ENCODE measurements around the gene CALY.
A peak's percentile ranks its signal among the peaks of the same experiment; 100 is the strongest.

Gene CALY

DNA sequence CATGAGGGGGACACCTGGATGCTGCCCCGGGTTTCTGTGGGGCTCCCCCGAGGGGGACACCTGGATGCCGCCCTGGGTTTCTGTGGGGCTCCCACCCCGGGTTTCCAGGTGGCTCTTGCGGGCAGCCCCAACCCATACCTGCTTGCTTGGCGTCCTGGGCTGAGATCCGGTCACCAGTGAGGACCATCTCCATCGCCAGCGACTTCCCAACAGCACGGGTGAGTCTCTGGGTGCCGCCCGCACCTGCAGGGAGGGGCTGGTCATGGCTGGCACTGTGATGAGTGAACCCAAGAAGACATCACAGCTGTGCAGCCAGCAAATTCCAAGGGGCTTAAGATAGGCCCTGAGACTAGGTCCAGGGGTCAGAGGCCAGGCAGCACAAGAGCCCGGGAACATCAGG lies 30.1 kb upstream of the CALY start:
- peaks cover 65 to 87% of the 10 kb centered on the region in 2 donors for H3K36me3 ChIP-seq (replicated peaks in 1 of 2; ENCODE audit: control insufficient read depth in 2 of 2, insufficient read depth in 2 of 2, low read length in 2 of 2)
- WGBS, 2 donors (ENCODE audit: extremely low coverage in 2 of 2, insufficient read length in 2 of 2, insufficient replicate concordance in 1 of 2): no CpG with 5 or more reads among the region's 13 CpGs

DNA sequence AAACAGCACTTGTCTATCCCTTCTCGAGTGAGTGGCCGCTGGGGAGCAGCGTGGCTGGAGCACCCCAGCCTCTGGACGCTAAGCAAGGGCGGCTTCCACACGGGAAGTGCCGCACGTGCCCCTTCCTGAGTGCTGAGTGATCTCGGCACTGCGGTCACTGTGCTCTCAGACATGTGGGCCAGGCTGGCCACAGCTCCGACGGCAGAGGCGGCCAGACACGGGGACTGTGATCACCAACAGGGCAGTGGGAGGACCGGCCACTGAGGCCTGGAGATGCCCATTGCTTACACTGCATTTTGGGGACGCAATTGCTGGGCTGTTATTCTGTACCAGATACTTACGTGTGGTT lies 29.4 kb upstream of the CALY start:
- no peak overlapping the region for H3K27ac ChIP-seq (replicated peaks; ENCODE audit: low read length)
- no peaks in the 10 kb centered on the region for H3K27me3 ChIP-seq (ENCODE audit: control insufficient read depth in 3 of 3, insufficient read depth in 3 of 3, low read depth in 1 of 3, low read length in 3 of 3)
- no peak overlapping the region for H4K91ac ChIP-seq (ENCODE audit: low read depth, low read length, poor library complexity)
- no peak overlapping the region for H3K4me2 ChIP-seq (ENCODE audit: insufficient read depth, low read length, poor library complexity, severe bottlenecking)
- WGBS, 2 donors (ENCODE audit: extremely low coverage in 2 of 2, insufficient read length in 2 of 2, insufficient replicate concordance in 1 of 2): no CpG with 5 or more reads among the region's 17 CpGs
- no peak overlapping the region for H2BK12ac ChIP-seq (ENCODE audit: low read length)
- no peak overlapping the region for H3K18ac ChIP-seq (ENCODE audit: low read length)
- no peak overlapping the region for H3K4ac ChIP-seq (ENCODE audit: low read length)
- no peak overlapping the region for H2AK5ac ChIP-seq (ENCODE audit: low read depth, low read length)
- H3K36me3 ChIP-seq (replicated peaks in 1 of 2; ENCODE audit: control insufficient read depth in 2 of 2, insufficient read depth in 2 of 2, low read length in 2 of 2): peaks cover 62 to 85% of the 10 kb centered on the region in 2 donors
- H3K23ac ChIP-seq (ENCODE audit: low read depth, low read length, poor library complexity): no peak overlapping the region
- no peak for DNase-seq (ENCODE audit: low spot score)
- H2BK15ac ChIP-seq (ENCODE audit: low read length): no peak overlapping the region
- no peak overlapping the region for H2AFZ ChIP-seq (ENCODE audit: low read length)
- H4K8ac ChIP-seq (ENCODE audit: low read depth, low read length): no peak overlapping the region
- H3K4me1 ChIP-seq (ENCODE audit: control insufficient read depth in 2 of 2, insufficient read depth in 1 of 2, low read depth in 1 of 2, low read length in 2 of 2): no peaks in the 10 kb centered on the region
- peak overlapping the region in 1 of 2 donors; percentile 37 for H3K4me3 ChIP-seq (ENCODE audit: low read length in 2 of 2)
- no peak overlapping the region for H2BK120ac ChIP-seq (ENCODE audit: low read depth, low read length)
- no peaks in the 10 kb centered on the region for H3K79me1 ChIP-seq (ENCODE audit: low read depth, low read length)
- peak overlapping the region; percentile 36 for H3K9ac ChIP-seq (ENCODE audit: low read depth, low read length, poor library complexity)
- no peak overlapping the region for H2BK5ac ChIP-seq (ENCODE audit: low read length)
- no peak overlapping the region for H3K14ac ChIP-seq (ENCODE audit: low read length)
- peaks cover 4 to 6% of the 10 kb centered on the region in 2 donors for H3K9me3 ChIP-seq (replicated peaks in 1 of 2; ENCODE audit: control insufficient read depth in 2 of 2, insufficient read depth in 1 of 2, low read depth in 1 of 2, low read length in 2 of 2)

More for the DNA sequence above, 30.1 kb upstream of the CALY start:
- no peak overlapping the region for H4K91ac ChIP-seq (ENCODE audit: low read depth, low read length, poor library complexity)
- H2BK120ac ChIP-seq (ENCODE audit: low read depth, low read length): no peak overlapping the region
- no peak overlapping the region for H3K4me3 ChIP-seq (ENCODE audit: low read length in 2 of 2)
- H3K18ac ChIP-seq (ENCODE audit: low read length): no peak overlapping the region
- H2BK15ac ChIP-seq (ENCODE audit: low read length): no peak overlapping the region
- no peak overlapping the region for H2AK5ac ChIP-seq (ENCODE audit: low read depth, low read length)
- no peak overlapping the region for H3K23ac ChIP-seq (ENCODE audit: low read depth, low read length, poor library complexity)
- no peak overlapping the region for H2AFZ ChIP-seq (ENCODE audit: low read length)
- H3K9me3 ChIP-seq (replicated peaks in 1 of 2; ENCODE audit: control insufficient read depth in 2 of 2, insufficient read depth in 1 of 2, low read depth in 1 of 2, low read length in 2 of 2): peaks cover 0 to 4% of the 10 kb centered on the region in 2 donors
- no peak overlapping the region for H3K9ac ChIP-seq (ENCODE audit: low read depth, low read length, poor library complexity)
- H3K79me1 ChIP-seq (ENCODE audit: low read depth, low read length): no peaks in the 10 kb centered on the region
- H3K4me1 ChIP-seq (ENCODE audit: control insufficient read depth in 2 of 2, insufficient read depth in 1 of 2, low read depth in 1 of 2, low read length in 2 of 2): no peaks in the 10 kb centered on the region
- H3K27me3 ChIP-seq (ENCODE audit: control insufficient read depth in 3 of 3, insufficient read depth in 3 of 3, low read depth in 1 of 3, low read length in 3 of 3): no peaks in the 10 kb centered on the region
- no peak overlapping the region for H3K4me2 ChIP-seq (ENCODE audit: insufficient read depth, low read length, poor library complexity, severe bottlenecking)
- no peak overlapping the region for H4K8ac ChIP-seq (ENCODE audit: low read depth, low read length)
- H2BK5ac ChIP-seq (ENCODE audit: low read length): peak overlapping the region; percentile 66
- H2BK12ac ChIP-seq (ENCODE audit: low read length): no peak overlapping the region
- no peak overlapping the region for H3K27ac ChIP-seq (replicated peaks; ENCODE audit: low read length)
- no peak overlapping the region for H3K4ac ChIP-seq (ENCODE audit: low read length)
- no peak overlapping the region for H3K14ac ChIP-seq (ENCODE audit: low read length)
- no peak for DNase-seq (ENCODE audit: low spot score)

DNA sequence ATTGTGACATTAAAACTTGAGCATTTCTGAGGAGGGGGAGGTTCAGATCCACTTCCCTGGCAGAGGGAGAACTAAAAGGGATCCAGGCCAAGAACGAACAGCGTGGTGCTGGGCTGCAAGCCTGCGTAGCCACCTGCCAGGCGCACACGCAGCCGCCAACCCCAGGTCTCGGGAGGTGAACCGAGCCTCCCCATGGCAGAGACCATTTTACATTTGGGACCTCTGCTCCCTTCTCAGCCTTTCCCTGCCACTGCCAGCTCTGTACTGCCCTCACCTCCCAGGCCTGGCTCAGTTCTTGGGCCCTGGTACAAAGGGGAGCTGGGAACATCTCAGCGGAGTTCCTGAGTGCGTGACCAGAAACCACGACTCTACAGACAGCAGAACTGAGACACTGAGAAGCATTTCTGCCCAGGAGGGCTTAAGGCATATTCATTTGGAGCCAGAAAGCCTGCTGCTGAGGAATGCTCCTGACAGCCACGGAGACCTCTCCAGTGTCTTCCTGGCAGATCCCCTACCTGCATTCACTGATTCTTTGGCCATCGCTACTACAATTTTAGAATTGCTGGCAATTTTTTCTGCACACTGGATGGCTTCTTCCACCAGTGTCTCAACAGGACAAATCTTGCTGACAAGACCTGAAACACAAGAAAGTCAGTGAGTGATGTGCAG lies 28.9 kb upstream of the CALY start:
- H2BK120ac ChIP-seq (ENCODE audit: low read depth, low read length): no peak overlapping the region

DNA sequence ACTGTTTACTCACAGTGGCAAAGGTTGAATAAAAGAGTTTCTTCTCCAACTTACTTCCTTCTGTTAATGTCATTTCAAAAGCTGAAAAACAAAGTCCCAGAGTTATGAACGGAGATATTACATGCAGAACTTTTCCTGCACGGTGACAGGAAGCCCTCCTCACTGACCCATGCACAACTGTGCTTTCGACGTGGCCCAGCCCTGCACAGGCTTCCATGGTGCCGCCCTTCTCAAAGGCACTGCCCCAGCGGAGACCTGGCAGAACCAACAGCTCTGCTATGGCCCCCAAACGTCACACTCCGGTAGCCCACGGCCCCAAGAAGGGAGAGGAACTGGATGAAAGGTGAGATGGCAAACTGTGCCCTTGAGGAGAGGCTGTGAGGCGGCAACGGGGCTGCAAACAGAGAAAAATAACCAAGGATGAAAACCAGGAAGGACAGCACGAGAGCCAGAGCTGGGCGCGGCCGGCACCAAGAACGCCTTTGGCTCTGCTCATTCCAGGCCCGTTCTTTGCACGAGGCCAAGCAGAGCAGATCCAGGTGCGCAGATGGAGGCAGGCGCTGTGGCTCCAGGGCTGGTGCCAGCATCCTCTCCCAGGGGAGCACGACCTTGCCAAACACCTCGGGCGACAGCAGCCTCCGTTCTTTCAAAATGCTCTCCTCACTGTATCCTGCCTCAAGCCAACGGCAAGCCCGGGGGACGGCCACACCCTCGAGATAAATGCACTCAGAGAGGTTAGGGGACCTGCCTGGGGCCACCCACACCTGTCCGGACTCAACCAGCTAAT lies 28.1 kb upstream of the CALY start:
- Histone ChIP-seq H3K18ac (ENCODE audit: low read length) (no peak overlapping the region), H2BK120ac (ENCODE audit: low read depth, low read length) (no peak overlapping the region), H2BK12ac (ENCODE audit: low read length) (no peak overlapping the region), H3K27ac (replicated peaks; ENCODE audit: low read length) (no peak overlapping the region), H2AK5ac (ENCODE audit: low read depth, low read length) (no peak overlapping the region), H4K8ac (ENCODE audit: low read depth, low read length) (no peak overlapping the region), H3K4me1 (ENCODE audit: control insufficient read depth in 2 of 2, insufficient read depth in 1 of 2, low read depth in 1 of 2, low read length in 2 of 2) (no peaks in the 10 kb centered on the region), H2AFZ (ENCODE audit: low read length) (no peak overlapping the region), H3K23ac (ENCODE audit: low read depth, low read length, poor library complexity) (no peak overlapping the region), H3K9me3 (replicated peaks in 1 of 2; ENCODE audit: control insufficient read depth in 2 of 2, insufficient read depth in 1 of 2, low read depth in 1 of 2, low read length in 2 of 2) (peaks cover 0 to 6% of the 10 kb centered on the region in 2 donors), H3K79me1 (ENCODE audit: low read depth, low read length) (no peaks in the 10 kb centered on the region), H2BK5ac (ENCODE audit: low read length) (no peak overlapping the region), H3K4me2 (ENCODE audit: insufficient read depth, low read length, poor library complexity, severe bottlenecking) (no peak overlapping the region), H3K14ac (ENCODE audit: low read length) (no peak overlapping the region), H2BK15ac (ENCODE audit: low read length) (no peak overlapping the region), H3K27me3 (ENCODE audit: control insufficient read depth in 3 of 3, insufficient read depth in 3 of 3, low read depth in 1 of 3, low read length in 3 of 3) (no peaks in the 10 kb centered on the region), H3K36me3 (replicated peaks in 1 of 2; ENCODE audit: control insufficient read depth in 2 of 2, insufficient read depth in 2 of 2, low read length in 2 of 2) (peaks cover 53 to 75% of the 10 kb centered on the region in 2 donors), H3K4me3 (ENCODE audit: low read length in 2 of 2) (no peak overlapping the region), H4K91ac (ENCODE audit: low read depth, low read length, poor library complexity) (no peak overlapping the region), H3K9ac (ENCODE audit: low read depth, low read length, poor library complexity) (peak overlapping the region; percentile 1), H3K4ac (ENCODE audit: low read length) (no peak overlapping the region)
- WGBS, 2 donors (ENCODE audit: extremely low coverage in 2 of 2, insufficient read length in 2 of 2, insufficient replicate concordance in 1 of 2): no CpG with 5 or more reads among the region's 29 CpGs
- no peak for DNase-seq (ENCODE audit: low spot score)

More for the DNA sequence above, 28.9 kb upstream of the CALY start:
- H3K4me3 ChIP-seq (ENCODE audit: low read length in 2 of 2): peak overlapping the region in 1 of 2 donors; percentile 37
- H2BK15ac ChIP-seq (ENCODE audit: low read length): no peak overlapping the region
- no peak overlapping the region for H3K14ac ChIP-seq (ENCODE audit: low read length)
- H2AK5ac ChIP-seq (ENCODE audit: low read depth, low read length): no peak overlapping the region
- H4K91ac ChIP-seq (ENCODE audit: low read depth, low read length, poor library complexity): no peak overlapping the region
- H3K18ac ChIP-seq (ENCODE audit: low read length): no peak overlapping the region
- H3K9me3 ChIP-seq (replicated peaks in 1 of 2; ENCODE audit: control insufficient read depth in 2 of 2, insufficient read depth in 1 of 2, low read depth in 1 of 2, low read length in 2 of 2): peaks cover 3 to 6% of the 10 kb centered on the region in 2 donors
- no peaks in the 10 kb centered on the region for H3K79me1 ChIP-seq (ENCODE audit: low read depth, low read length)
- no peak overlapping the region for H3K23ac ChIP-seq (ENCODE audit: low read depth, low read length, poor library complexity)
- H3K27ac ChIP-seq (replicated peaks; ENCODE audit: low read length): no peak overlapping the region
- no peak overlapping the region for H4K8ac ChIP-seq (ENCODE audit: low read depth, low read length)
- H3K4me2 ChIP-seq (ENCODE audit: insufficient read depth, low read length, poor library complexity, severe bottlenecking): no peak overlapping the region
- H2AFZ ChIP-seq (ENCODE audit: low read length): no peak overlapping the region
- no peak for DNase-seq (ENCODE audit: low spot score)
- H2BK5ac ChIP-seq (ENCODE audit: low read length): no peak overlapping the region
- no peak overlapping the region for H3K9ac ChIP-seq (ENCODE audit: low read depth, low read length, poor library complexity)
- H2BK12ac ChIP-seq (ENCODE audit: low read length): no peak overlapping the region
- WGBS, 2 donors (ENCODE audit: extremely low coverage in 2 of 2, insufficient read length in 2 of 2, insufficient replicate concordance in 1 of 2): no CpG with 5 or more reads among the region's 13 CpGs
- H3K4me1 ChIP-seq (ENCODE audit: control insufficient read depth in 2 of 2, insufficient read depth in 1 of 2, low read depth in 1 of 2, low read length in 2 of 2): no peaks in the 10 kb centered on the region
- peaks cover 61 to 83% of the 10 kb centered on the region in 2 donors for H3K36me3 ChIP-seq (replicated peaks in 1 of 2; ENCODE audit: control insufficient read depth in 2 of 2, insufficient read depth in 2 of 2, low read length in 2 of 2)
- H3K4ac ChIP-seq (ENCODE audit: low read length): no peak overlapping the region
- no peaks in the 10 kb centered on the region for H3K27me3 ChIP-seq (ENCODE audit: control insufficient read depth in 3 of 3, insufficient read depth in 3 of 3, low read depth in 1 of 3, low read length in 3 of 3)
